ENCODE results near the gene HDGF. TPM values are rescaled to one million over a fixed set of nuclear protein-coding genes. Genes with fewer than 3 reads are reported as not detected.
A peak's percentile ranks its signal among the peaks of the same experiment; 100 is the strongest.

The HDGF gene
- total RNA-seq, 1 experiment from 2014 or later, result 498 TPM

DNA sequence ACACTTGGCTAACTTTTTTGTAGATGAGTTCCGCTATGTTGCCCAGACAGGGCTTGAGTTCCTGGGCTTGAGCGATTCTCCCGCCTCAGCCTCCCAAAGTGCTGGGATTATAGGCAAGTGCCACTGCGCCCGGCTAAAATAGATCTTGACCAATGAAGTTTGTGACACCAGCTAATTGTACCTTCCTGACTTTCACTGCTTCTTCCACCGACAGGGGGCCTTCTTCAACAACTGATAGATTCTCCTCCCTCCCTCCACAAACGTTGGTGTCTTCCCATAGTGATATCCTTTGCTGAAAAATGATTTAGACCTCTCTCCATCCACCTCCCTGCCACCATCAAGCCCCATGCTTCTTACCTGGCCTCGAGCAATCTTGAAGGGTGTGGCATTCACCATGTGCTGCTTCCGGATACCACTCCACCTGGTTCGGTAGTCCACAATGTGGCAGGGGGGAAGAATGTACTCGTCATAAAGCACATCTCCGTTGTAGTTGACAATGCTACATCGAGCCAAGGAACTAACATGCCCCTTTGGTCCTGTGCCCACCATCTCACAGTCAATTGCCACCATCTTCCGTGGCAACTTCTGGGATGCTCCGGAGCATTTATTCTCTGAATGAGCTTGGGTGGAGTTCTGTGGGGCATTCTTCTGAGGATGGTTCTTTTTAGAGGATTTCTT, 24.8 kb downstream of the HDGF start:
- CTCF ChIA-PET, result interaction anchor here (0.5 to 4.5 kb wide), 18 partner anchors 11 to 201 kb away, joined by 3 to 63 read pairs (median 7); partner anchors contain the start of genes CRABP2, MRPL24, NES and NTRK1
- DNase-seq, result peak; percentile 60 to 75
- Histone ChIP-seq H3K27me3 (ENCODE audit: insufficient read depth, low read depth) (no peaks in the 10 kb centered on the region), H2AFZ (no peak overlapping the region), H3K9me3 (ENCODE audit: insufficient read depth, low read depth) (no peaks in the 10 kb centered on the region), H3K36me3 (ENCODE audit: low read depth) (peaks cover 21% of the 10 kb centered on the region), H3K4me3 (peak overlapping the region; percentile 90), H4K20me1 (ENCODE audit: insufficient read depth) (peaks cover 35% of the 10 kb centered on the region), H3F3A (ENCODE audit: insufficient read depth, low read depth) (peaks cover 49% of the 10 kb centered on the region), H3K4me1 (replicated peaks; ENCODE audit: insufficient read depth) (peaks cover 30% of the 10 kb centered on the region), H3K27ac (no peak overlapping the region), H3K4me2 (peak overlapping the region; percentile 91), H3K9me2 (ENCODE audit: insufficient read depth) (no peaks in the 10 kb centered on the region), H3K79me2 (ENCODE audit: low read depth) (peaks cover 73% of the 10 kb centered on the region)
- TF ChIP-seq, protein P1, sequence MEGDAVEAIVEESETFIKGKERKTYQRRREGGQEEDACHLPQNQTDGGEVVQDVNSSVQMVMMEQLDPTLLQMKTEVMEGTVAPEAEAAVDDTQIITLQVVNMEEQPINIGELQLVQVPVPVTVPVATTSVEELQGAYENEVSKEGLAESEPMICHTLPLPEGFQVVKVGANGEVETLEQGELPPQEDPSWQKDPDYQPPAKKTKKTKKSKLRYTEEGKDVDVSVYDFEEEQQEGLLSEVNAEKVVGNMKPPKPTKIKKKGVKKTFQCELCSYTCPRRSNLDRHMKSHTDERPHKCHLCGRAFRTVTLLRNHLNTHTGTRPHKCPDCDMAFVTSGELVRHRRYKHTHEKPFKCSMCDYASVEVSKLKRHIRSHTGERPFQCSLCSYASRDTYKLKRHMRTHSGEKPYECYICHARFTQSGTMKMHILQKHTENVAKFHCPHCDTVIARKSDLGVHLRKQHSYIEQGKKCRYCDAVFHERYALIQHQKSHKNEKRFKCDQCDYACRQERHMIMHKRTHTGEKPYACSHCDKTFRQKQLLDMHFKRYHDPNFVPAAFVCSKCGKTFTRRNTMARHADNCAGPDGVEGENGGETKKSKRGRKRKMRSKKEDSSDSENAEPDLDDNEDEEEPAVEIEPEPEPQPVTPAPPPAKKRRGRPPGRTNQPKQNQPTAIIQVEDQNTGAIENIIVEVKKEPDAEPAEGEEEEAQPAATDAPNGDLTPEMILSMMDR (conservative IDR thresholded peaks at IDR 0.05), result peak; percentile 79
- TF ChIP-seq EZH2 (IDR thresholded peaks at IDR 0.05; ENCODE audit: low read depth), result no peak
- intact Hi-C loops (cut with micrococcal nuclease; ENCODE audit: unreplicated experiment), result loop anchor here (1.0 kb wide), 7 partner anchors 21 to 201 kb away; partner anchors contain the start of genes CRABP2 and NTRK1
- no TSS peak for BruUV-seq (replicated peaks)
- POLR2A ChIA-PET (ENCODE audit: unreplicated experiment), result interaction anchor here (0.7 to 1.2 kb wide), 4 partner anchors 36 to 65 kb away, joined by 3 to 9 read pairs (median 4); no protein-coding TSS in a partner anchor

DNA sequence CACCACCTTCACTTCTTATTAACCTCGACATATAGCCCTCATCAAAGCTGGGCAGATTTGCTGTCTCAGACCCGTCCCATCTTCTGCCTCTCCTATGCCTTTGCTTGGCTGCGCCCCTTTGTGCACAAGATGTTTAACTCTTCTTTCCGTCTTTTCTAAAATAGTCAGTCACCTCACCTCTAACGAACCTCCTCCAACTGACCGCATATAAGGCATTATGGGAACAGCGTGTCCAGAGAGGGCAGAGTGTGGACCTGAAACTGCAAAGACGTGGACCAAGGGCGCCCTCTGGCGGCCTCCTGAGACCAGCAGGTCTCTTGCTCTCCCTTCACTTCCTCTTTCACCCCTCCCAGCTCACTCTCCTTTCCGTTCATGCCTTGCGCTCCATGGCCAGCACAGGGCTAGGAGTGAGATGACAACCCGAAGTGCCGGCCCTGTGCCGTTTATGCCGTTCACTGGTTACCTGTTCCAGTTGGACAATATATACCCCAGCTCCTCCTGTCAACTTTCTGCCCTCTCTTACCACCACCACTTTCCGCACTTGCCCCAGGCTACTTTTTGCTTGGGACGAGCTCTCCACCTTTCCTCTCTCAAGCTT, 25.7 kb downstream of the HDGF start:
- no peak overlapping the region for H2AFZ ChIP-seq
- no peaks in the 10 kb centered on the region for H3K27me3 ChIP-seq (ENCODE audit: insufficient read depth, low read depth)
- H3F3A ChIP-seq (ENCODE audit: insufficient read depth, low read depth), result peaks cover 48% of the 10 kb centered on the region
- peak overlapping the region; percentile 91 for H3K4me2 ChIP-seq
- DNase-seq, result peak; percentile 72 to 86
- no peak overlapping the region for H3K27ac ChIP-seq
- intact Hi-C loops (cut with micrococcal nuclease; ENCODE audit: unreplicated experiment), result loop anchor here (1.0 kb wide), 9 partner anchors 20 to 202 kb away; partner anchors contain the start of genes CRABP2 and NTRK1
- no peaks in the 10 kb centered on the region for H3K9me2 ChIP-seq (ENCODE audit: insufficient read depth)
- H3K9me3 ChIP-seq (ENCODE audit: insufficient read depth, low read depth), result no peaks in the 10 kb centered on the region
- peaks cover 73% of the 10 kb centered on the region for H3K79me2 ChIP-seq (ENCODE audit: low read depth)
- peak overlapping the region; percentile 90 for H3K4me3 ChIP-seq
- peaks cover 35% of the 10 kb centered on the region for H4K20me1 ChIP-seq (ENCODE audit: insufficient read depth)
- CTCF ChIA-PET, result interaction anchor here (0.8 to 4.5 kb wide), 20 partner anchors 10 to 202 kb away, joined by 3 to 63 read pairs (median 6); partner anchors contain the start of genes CRABP2, MRPL24, NES and NTRK1
- TF ChIP-seq EZH2 (IDR thresholded peaks at IDR 0.05; ENCODE audit: low read depth), result no peak
- TF ChIP-seq, protein P1 (conservative IDR thresholded peaks at IDR 0.05), result peak; percentile 93
- peaks cover 30% of the 10 kb centered on the region for H3K4me1 ChIP-seq (replicated peaks; ENCODE audit: insufficient read depth)
- BruUV-seq (replicated peaks), result no TSS peak
- peaks cover 21% of the 10 kb centered on the region for H3K36me3 ChIP-seq (ENCODE audit: low read depth)
- POLR2A ChIA-PET (ENCODE audit: unreplicated experiment), result interaction anchor here (0.6 to 1.2 kb wide), 6 partner anchors 20 to 64 kb away, joined by 3 to 18 read pairs (median 4); partner anchors contain the start of gene HDGF

DNA sequence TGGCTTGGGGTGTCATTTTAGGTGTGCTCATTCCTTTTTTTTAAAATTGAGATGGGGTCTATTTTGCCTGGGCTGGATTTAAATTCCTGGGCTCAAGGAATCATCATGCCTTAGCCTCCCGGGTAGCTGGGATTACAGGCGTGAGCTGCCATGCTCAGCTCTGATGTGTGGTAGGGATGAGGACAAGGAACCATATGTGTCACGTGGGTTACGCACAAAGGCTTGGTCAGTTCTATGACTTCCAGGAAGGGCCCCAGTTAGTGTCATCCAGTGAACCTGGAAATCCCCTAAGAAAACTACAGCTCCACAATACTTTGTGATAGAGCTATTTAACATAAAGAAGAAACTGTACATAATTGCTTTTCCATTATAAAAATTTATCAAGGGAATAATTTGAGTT, 29.9 kb downstream of the HDGF start:
- Histone ChIP-seq H3K4me1 (replicated peaks; ENCODE audit: insufficient read depth) (peaks cover 13% of the 10 kb centered on the region), H3K4me2 (no peak overlapping the region), H3K79me2 (ENCODE audit: low read depth) (peaks cover 40% of the 10 kb centered on the region), H3K27ac (no peak overlapping the region), H3F3A (ENCODE audit: insufficient read depth, low read depth) (peaks cover 48% of the 10 kb centered on the region), H2AFZ (no peak overlapping the region), H3K36me3 (ENCODE audit: low read depth) (peaks cover 21% of the 10 kb centered on the region), H3K9me3 (ENCODE audit: insufficient read depth, low read depth) (no peaks in the 10 kb centered on the region), H3K27me3 (ENCODE audit: insufficient read depth, low read depth) (no peaks in the 10 kb centered on the region), H3K4me3 (no peak overlapping the region), H4K20me1 (ENCODE audit: insufficient read depth) (peaks cover 33% of the 10 kb centered on the region), H3K9me2 (ENCODE audit: insufficient read depth) (no peaks in the 10 kb centered on the region)
- ChIA-PET POLR2A (ENCODE audit: unreplicated experiment) (interaction anchor here (0.7 kb wide), 1 partner anchor 9 kb away, joined by 3 read pairs; no protein-coding TSS in a partner anchor), CTCF (interaction anchor here (0.9 kb wide), 1 partner anchor 28 kb away, joined by 6 read pairs; no protein-coding TSS in a partner anchor)
- TF ChIP-seq, protein P1 (conservative IDR thresholded peaks at IDR 0.05), result no peak
- no peak for TF ChIP-seq EZH2 (IDR thresholded peaks at IDR 0.05; ENCODE audit: low read depth)
- DNase-seq, result no peak
- no TSS peak for BruUV-seq (replicated peaks)
- intact Hi-C loops (cut with micrococcal nuclease; ENCODE audit: unreplicated experiment), result no loop called here

Data from PC-9 (cell line).